Stimulated activated CD4-positive, alpha-beta T cell treated with anti-CD3 and anti-CD28 coated beads, Interleukin-4, amount 100 ng/mL, for 4 hours (primary cell): ENCODE data around the gene ARHGEF11.

ENCODE experiments used
- DNase-seq, 2 experiments: peaks; one replicate each; pipeline ENCODE4 v3.0.0-alpha.2; 2020

Gene ARHGEF11

DNA sequence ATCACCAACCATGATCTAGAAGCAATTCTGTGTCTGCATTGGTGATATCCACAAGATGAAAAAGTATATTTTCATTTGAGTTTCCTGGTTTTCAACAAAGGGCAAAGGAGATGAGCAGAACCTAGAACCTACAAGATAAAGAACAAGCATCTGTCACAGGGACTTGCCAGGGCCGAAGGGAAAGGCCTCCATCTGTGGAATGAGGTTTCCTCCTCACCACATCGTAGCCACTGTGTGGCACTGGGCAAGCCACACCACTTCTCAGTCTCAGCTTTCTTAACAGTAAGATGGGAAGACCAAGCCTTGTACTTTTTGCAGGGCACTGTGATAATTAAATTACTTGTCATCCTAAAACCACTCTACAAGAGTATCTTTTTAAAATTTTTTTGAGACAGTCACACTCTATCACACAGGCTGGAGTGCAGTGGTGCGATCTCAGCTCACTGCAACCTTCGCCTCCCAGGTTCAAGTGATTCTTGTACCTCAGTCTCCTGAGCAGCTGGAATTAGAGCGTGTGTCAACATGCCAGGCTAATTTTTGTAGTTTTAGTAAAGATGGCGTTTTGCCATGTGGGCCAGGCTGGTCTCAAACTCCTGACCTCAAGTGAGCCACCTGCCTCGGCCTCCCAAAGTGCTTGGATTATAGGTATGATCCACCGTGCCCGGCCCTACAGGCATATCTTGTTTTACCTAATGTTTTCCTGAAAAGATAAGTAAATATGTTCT is 45.8 kb downstream of the ARHGEF11 start:
- DNase-seq: no peak

DNA sequence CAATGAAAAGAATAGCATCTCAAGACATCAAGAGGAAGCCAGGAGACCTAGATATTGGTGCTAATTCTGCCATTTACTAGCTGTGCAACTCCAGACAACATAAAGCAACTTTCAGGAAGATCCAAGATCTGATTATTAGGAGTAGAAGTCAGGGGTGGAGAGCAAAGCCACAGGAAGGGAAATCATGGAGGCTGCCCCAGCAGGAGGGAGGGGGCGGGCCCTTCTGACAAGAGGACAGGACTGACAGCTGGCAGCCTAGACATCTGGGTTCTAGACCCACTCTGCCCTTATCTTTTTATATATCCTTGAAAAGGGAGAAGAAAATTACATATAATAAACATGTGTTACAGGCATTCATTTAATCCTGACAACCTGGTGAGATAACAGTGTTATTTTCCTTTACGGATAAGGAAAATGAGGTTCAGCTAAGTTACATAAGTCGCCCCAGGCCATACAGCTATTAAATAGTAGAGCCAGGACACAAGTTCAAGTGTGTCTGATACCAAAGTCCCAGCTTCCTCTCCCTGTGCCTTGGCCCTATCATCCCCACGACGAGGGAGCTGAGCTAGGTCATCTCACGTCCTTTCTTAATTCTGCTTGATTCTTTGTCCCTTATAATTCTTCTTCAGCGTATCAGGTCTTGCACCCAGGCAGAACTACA is 46.6 kb downstream of the ARHGEF11 start:
- DNase-seq: no peak

DNA sequence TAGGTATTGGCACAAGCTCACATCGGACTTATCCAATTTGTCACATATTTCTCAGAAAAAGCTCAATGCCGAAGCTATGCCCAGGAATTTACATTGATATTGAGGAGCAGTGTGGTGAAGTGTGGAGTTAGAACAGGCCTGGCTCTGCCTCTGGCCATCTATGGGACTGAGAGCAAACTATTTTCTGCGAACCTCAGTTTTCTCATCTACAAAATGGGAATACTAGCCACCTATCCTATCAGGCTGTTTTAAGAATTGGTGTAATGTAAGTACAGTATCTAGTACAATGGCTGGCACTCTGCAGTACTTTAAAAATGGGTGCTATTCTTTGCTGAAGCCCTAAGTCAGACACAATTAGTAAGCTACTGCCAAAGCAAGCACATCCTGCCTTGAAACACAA is 47.2 kb downstream of the ARHGEF11 start:
- DNase-seq: no peak

DNA sequence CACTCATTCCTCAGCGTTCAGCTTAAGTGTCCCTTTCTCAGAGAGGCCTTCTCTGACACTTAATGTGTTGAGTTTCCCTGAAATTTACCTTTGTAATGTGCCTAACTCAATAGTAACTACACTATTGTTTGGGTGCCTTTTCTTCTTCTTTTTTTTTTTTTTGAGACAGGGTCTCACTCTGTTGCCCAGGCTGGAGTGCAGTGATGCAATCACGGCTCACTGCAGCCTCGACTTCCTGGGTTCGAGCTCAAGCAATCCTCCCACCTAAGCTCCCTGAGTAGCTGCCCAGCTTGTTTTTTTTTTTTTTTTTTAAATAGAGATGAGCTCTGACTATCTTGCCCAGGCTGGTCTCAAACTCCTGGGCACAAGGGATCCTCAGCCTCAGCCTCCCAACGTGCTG is 50.1 kb downstream of the ARHGEF11 start:
- DNase-seq: no peak

DNA sequence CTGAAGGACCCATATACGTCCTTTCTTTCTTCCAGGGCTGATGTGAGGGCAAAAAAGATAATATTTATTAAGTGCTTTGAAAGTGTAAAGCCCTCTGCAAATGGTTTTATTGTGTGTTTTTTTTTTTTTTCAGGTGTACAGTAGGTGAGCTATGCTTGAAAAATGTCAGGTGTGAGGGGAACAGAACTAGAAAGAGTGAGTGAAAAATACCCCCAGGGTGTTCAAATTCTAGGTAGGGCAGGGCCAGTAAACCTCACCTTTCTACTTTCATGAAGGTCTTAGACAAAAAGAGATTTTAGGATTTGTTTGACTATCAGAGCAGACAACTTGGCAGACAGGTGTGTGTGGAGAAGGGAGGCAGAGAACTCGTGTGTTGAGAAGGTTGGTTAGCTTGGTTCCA is 51.3 kb downstream of the ARHGEF11 start:
- DNase-seq: no peak

DNA sequence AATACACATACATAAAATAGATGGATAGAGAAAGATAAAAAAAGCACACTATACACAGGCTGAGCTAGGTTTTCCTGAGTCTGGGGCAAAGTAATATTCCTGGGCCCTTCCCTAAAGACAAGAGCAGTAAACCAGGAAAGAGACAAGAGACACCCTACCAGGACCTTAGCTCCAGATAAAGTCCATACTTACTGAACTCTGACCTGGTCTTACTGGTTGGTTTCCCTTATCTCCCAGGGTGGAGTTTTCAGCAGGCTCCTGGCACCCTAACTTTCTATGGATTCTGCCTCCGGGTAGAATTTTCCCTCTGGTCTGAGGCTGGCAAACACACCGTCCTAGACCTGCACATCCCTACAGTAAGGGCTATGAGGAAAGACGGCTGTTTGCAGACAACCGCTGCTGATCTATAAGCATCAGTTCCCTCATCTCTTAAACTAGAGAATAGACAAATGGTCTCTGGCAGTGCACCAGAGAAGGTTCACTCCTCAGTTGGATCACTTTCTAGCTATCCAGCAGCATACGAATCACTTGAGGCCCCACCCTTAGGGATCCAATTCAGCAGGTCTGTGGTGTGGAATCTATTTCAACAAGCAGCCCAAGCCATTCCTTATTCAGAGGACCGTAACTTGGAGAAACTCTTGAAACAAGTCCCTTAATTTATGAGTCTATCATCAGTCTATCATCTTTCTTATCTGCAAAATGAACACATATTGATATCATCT is 52.0 kb downstream of the ARHGEF11 start:
- no peak for DNase-seq

DNA sequence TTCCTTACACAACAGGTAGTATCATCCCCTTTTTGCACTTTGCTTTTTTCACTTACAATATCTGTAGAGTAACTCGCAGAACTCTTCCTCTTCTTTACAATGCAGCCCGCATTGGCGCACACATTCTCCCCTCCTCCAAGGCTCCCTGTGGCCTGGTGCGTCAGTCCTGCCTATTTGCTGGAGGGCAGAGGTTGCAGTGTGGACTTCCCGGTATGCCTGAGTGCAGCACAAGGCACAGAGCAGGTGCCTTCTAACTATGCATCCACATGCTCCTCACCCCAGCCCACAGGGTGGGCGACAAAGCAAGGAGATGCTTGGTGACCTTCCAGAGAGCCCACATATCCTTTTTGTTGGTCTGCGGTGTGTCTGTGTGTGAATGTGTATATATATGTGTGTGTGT is 53.3 kb downstream of the ARHGEF11 start:
- DNase-seq: no peak

DNA sequence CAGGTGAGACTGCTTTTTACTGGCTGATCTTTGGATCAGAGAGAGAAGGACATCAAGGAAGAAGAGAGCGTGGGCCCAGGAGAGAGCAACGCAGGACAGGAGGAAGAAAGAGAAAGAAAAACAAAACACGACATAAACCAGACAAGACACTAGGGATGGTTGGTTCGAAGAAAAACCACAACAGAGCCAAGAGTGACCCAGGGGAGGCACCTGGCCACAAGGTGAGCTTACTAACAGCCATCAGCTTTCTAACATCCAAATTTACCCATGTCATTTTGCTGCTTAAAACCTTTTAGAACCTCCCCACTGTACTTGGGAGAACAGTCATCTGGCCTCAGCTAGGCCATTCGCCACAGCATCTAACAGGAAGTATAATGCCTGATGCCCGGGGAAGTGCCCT is 57.8 kb downstream of the ARHGEF11 start:
- no peak for DNase-seq

DNA sequence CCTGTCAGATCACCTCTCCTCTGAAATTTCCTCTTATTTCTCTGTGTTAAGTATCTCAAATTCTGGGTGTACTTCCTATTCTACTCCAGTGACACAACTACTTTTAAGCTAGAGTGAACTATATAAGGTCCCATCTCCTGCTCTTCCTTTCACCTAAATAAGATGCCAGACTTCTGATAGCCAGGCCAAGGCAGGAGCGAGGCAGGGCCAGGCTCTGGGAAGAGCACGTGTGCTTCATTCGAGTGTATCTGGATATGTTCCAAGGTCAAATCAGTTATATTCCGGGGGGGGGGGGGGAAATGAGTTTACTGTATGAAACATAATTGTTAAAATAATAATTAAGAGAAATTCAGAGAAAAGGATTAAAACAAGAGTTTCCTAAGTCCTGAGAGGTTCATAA is 65.0 kb downstream of the ARHGEF11 start:
- no peak for DNase-seq

DNA sequence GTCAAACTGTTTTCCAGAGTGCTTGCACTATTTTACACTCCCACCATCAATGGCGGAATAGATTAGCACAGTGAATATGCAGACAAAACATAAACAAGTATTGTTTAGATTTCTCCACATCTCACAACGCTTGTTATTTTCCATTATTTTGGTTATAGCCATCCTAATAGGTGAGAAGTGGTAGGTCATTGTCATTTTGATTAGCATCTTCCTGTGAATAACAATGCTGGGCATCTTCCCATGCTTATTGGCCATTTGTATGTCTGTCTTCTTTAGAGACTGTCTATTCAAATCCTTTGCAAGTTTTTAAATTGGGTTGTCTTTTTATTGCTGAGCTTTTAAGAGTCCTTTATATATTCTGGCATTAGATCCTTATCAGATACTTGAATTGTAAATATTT is 70.5 kb downstream of the ARHGEF11 start:
- DNase-seq: no peak

DNA sequence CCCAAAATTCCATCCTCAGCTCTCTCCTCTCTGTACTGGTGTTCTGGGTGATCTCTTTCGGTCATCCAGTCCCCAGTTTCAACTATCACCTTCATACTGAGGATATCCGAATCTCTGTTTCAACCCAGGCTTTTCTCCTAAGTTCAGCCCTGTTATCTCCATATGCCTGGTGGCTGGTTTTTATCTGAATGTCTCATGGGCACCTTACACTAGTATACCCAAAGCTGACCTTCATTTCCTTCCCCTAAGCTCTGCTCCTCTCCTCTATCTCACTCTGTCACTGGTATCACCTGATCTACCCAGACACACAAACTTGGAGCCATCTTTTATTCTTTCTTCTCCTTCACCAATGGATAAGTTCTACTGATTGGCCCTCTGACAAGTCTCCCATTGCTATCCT is 72.1 kb downstream of the ARHGEF11 start:
- no peak for DNase-seq

DNA sequence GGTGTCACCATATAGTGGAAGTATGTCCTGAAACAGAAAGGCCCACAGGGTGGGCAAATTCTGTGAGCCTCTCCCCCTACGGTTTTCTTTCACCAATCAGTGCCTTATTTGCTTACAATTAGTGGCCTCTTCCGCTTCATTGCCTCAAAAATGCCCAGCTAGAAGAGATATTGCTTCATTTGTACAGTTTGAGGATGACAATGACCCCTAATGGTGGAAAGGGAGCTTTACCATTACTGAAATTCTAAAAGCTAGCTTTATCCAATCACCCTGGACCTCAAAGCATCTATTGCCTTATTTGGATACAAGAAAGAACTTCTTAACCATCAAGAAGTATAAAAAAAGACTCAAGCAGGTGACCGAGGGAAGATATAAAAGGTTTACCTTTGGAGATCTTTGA is 75.5 kb downstream of the ARHGEF11 start:
- no peak for DNase-seq

DNA sequence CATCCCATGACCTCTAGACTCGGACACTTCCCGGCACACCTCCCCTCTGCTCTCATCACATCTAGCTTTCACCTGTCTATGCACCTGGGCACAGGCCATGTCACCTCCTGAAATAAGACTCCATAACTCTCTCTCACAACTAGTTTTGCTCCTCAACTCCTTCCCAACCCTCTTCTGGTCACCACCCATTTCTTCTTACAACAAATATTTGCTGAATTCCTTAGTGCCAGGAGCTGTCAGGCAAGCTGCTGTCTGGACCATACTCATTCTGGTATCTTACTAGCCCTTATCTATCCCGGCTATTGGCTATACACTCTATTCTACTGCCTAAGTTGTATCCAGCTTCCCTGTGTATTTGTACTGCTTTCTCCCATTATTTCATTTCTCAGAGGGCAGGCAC is 76.0 kb downstream of the ARHGEF11 start:
- no peak for DNase-seq

DNA sequence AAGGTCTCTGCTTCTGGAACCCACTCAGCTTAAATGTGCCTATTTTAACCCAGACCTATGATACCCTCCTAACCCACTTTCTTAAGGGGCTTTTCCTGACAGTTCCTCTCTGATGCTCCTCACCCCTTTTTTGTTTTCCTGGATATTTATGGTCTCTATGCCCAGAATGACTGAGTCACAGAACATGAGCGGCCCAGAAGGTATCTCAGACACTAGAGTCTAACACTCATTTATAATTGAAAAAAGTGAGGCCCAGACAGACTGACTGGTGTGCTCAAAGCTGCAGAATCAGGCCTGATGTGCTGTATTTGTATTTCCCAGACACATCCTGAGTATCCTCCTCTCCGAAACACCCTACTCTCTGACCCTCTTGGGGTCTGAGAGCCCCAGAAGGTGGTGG is 81.1 kb downstream of the ARHGEF11 start:
- no peak for DNase-seq

DNA sequence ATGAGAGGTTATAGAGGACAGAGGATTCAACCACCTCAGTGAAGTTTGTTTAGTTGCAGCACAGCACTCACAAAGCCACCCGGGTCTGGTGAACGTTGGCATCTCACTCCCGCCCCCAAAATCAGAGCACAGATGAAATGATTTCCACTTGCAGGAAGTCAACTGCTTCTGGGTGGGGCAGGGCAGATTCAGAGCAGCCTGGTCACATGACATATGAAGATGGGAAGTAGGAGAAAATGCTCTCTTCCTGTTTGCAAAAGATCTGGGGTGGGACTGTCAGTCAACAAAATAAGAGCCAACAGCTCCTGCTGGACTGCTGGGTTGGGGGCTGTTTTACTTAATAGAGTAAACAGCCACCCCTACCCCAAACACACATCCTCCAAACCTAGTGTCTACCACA is 81.9 kb downstream of the ARHGEF11 start:
- DNase-seq: peak in 1 of 2 experiments; percentile 34

DNA sequence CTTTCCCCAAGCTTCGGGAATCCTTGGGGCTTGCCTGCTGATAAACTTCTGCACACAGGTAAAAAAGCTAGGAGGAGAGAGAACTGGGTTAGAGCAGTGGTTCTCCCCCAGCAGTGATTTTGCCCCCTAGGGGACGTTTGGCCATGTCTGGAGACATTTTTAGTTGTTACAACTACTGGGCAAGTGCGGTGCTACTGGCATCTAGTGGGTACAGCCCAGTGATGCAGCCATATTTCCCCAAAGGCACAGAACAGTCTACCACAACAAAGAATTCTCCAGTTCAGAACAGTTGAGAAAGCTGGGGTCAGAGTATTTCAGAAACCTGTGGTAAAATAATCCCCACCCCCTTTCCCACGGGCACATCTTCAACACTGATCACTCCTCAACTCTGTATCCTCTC is 83.8 kb downstream of the ARHGEF11 start:
- peak in 1 of 2 experiments; percentile 7 for DNase-seq

DNA sequence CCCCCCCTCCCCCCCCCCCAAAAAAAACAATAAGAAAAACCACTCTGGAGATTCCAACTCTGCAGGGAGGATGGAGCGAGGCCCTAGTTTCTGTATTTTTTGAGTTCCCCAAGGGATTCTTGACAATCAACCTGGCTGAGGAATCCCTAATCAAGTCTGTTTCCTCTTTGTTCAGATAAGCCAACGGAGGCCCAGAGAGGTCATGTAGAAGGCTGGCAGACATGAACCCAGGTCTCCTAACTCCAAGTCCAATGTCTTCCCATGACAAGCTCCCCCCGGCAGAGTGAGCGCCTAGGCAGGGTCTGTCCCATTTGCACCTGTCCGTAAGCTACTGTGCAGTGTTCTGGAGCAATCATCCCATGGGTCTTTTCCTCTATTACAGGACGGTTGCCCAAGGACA is 85.6 kb downstream of the ARHGEF11 start:
- no peak for DNase-seq

DNA sequence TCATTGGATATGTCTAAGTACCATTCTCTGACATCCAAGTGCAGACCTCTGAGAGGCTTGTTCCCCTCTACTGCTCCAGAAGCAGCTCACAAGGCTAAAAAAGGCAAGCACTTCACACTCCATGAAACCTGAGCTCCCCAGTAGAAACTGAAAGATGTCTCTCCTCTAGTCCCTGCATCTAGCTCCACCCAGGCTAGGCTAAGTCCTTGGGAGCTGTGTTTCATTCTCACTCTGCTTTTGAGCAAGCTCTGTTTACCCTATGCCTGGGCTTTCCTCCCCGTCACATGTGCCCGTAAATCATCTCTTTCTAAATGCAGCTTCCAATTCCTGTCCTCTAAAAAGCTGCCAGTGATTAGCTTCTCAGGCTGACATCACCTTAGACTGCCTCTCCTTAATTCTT is 86.1 kb downstream of the ARHGEF11 start:
- DNase-seq: no peak

DNA sequence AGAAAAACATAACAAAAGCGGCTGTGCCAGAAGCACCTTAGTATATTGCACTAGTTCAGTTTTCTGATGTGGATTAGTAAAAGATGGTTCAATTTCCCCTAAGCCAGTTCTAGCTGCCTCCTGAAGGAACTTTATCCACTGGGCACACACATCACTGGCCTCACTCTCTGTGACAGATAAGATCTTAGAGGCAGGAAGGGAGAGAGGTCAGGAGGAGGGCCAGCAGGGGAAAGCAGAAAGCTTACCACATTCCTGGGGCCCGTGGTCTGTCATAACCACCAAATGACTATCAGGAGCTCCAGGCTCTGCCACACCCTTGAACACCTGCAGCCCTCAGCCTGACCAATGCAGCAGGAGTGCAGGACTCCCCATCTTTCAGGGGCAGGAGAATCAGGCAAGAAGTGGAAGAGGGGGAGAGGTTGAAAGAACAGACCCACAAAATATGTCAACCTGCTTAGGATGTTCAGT is 87.3 kb downstream of the ARHGEF11 start:
- DNase-seq: no peak

DNA sequence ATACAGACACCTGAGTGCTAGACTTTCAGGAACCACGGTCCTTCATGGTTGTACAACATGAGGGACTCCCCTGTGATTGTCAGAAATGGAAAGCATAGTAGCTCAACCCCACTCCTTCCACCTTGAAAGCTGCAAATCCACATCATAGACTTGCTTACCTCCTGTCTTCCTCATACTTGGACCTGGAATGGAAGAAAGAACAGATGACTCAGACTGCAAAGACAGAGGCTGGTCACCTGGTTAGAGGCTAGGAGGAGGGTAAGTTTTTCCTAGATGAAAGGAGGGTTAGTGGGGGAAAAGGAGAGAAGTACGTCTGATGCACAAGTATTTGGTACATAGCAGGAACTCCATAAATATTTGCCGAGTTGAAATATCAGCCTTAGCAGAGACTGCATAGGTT is 87.9 kb downstream of the ARHGEF11 start:
- DNase-seq: no peak

DNA sequence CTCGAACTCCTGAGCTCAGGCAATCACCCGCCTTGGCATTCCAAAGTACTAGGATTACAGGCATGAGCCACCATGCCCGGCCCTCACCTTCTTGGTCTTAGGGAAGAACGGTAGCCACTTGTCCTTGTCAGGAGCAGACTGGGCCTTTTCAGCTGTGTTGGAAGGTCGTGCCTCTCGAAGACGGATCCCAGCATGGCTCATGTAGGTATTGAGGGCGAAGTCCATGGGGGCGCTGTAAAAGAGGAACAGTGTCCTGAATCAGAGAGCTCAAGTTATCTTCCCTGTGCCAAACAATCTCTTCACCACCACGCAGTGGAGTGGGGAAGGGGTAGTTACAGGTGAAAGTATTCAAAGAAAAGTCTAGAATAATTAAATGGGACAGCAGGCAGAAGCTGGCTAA is 89.2 kb downstream of the ARHGEF11 start:
- DNase-seq: no peak

DNA sequence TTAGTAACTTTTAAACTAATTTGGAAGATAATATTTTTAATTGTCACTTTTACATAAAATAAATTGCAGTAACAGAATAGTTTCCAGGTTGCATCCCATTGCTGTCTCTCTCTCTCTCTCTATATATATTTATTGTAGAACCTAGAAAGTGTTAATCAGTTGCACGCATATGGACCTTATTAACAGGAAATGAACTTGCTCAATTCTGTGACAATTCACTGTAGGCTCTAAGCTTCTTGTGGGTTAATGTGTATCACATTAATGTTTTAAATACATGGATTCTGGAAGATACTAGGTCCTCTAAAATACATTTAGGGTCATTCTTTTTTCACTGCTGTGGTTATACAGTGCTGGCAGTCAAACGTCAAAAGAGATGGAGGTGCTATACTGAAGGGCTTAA is 92.0 kb downstream of the ARHGEF11 start:
- no peak for DNase-seq

DNA sequence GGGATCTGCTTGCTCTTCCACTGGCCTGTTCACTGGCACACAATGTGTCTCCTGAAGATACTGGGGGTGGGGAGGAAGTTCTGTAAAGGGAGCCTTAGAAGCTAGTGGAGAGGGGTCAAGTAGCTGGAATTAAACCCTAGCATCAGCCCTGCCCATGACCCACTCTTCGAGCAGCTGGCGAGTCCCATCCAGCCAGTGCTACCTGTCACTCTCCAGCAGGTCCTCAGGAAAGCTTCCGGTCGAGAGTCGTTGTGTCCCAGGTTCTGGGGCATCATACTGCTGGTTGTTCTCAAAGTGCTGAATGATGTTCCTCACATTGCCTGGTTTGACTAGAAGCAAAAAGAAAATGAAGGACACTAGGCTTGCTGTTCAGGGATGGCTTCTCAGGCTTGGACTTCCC is 94.2 kb downstream of the ARHGEF11 start:
- no peak for DNase-seq

DNA sequence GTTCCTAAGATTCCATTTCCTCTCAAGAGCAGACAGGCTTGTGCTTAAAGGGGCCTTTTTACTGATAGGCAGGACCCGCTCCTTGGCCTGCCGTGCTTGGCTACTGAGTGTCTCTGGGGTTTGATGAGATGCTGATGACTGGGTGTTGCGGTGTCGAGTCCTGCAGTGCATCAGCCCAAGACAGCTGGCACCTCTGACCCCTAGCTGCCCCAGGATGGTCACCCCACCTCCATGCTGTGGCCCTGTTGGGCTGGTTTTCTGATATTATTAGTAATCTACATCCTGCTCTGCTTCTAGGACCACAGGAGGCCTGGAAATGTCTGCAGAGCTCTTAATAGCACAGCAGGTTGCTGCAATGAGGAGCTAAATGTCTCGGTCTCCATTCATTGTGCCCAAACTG is 96.4 kb downstream of the ARHGEF11 start:
- no peak for DNase-seq
